A172 (cell line): ENCODE results near the gene MYO16. TPM values are rescaled to one million over a fixed set of nuclear protein-coding genes. Genes with fewer than 3 reads are reported as not detected.

Experiments
- DNase-seq: peaks from one replicate; pipeline ENCODE4 v3.0.0-alpha.2; 2015; ENCODE audit warnings: low spot score
- total RNA-seq: library from RNA; depleted of rRNA; stranded (reverse); fragments of >200 nt; shearing (Covaris generic); gene quantifications from 2 replicates; pipeline ENCODE4 v1.2.3, GENCODE V29; 2014

MYO16 gene
- total RNA-seq, 1 experiment from 2014 or later: not detected

DNA sequence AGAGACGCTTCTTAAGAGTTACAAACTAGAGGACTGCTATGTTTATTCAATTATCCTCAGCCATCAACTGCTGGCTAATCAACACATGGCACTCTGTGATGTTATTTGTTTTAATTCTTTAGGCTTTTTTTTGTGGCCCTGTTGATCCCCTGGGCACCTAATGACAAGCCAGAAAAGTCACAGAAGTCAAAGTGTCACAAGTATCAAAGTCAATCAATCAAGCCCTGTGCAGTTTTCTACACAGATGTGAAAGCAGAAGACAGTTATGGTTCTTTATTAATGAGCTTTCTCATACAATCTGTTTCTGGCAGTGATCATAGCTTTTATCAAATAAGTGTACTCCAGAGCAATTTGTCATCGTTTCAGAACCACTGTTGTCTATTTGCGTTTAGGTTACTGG is 34.3 kb downstream of the MYO16 start:
- no peak for DNase-seq

DNA sequence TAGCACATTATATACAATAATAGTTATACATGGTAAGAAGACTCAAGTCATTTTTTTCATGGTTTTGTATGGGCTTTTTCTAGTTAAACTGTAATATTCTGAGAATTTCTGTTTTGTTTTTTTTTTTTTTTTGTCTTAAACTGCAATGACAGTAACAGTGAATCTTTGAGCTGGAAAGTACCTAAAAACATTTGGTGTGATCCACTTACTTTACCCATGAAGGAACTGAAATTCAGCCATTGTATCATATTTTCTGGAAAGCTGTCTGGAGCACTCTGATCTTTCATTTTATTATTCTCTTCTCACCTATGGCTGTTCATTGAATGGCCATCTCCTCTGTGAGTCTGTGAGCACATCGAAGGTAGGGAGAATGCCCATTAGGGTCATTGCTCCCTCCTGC is 37.8 kb downstream of the MYO16 start:
- DNase-seq: no peak

DNA sequence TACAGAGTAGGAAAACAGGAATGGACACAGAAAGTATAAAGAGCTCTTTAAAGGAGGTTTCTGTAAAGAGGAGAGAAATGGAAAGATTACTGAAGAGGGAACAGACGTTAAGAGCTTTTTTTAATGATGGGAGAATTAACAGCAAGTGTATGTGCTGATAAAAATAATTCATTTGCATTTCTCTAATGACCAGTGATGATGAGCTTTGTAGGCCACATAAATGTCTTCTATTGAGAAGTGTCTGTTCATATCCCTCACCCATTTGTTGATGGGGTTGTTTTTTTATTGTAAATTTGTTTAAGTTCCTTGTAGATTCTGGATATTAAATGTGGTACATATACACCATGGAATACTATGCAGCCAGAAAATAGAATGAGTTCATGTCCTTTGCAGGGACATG is 40.0 kb downstream of the MYO16 start:
- no peak for DNase-seq

DNA sequence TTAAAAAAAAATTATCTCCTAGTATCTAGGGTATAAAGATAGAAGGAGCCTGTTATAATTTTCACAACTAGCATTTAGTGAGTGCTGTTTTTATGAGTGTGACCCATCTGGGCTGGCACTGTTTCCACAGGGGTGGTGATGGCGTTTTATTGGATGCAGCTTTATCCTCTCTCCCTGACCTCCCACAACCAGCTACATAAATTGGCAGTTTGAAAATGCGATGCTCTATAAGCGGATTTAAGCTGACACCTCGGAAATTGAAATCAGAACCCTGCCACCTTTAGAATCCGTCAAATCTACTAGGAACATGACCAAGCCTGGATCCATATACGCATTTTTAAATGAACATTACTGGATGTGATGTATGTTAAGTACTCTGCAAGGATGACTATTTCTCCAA is 44.9 kb downstream of the MYO16 start:
- DNase-seq: no peak

DNA sequence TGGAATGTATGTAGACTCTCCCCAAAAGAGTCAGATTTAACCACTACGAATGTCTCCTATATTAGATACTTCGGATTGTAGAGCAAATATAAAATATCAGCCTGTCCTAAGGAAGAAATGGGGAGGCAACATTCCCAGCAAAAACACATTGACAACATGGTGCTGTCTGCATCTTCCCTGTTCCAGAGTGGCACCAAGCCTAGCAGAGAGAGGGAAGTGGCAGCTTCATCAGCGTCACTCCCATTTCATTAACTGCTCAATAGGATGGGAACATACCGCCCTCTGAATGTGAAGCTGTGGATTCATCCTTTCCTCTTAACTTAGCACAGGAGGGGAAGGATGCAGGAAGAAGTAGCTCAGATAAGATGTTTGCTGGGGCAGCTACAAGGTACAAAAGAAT is 45.4 kb downstream of the MYO16 start:
- DNase-seq: no peak

DNA sequence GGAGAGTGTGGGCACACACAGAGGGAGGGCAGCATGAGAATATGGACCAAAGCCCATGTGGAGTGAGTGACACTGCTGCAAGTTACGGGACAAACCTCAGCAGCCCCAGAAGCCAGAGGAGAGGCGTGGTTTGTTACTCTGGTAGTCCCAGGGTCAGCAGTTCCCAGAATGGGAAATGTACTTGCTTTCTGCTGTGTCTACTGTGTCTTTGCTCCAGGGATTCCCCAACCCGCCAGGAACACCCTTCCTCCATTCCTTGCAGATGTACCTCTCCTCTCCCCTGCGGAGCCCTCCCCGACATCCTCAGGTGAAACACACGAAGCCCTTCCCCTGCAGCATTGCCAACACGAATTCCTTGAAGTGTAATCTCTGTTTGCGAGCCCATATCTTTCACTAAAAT is 47.2 kb downstream of the MYO16 start:
- DNase-seq: no peak

DNA sequence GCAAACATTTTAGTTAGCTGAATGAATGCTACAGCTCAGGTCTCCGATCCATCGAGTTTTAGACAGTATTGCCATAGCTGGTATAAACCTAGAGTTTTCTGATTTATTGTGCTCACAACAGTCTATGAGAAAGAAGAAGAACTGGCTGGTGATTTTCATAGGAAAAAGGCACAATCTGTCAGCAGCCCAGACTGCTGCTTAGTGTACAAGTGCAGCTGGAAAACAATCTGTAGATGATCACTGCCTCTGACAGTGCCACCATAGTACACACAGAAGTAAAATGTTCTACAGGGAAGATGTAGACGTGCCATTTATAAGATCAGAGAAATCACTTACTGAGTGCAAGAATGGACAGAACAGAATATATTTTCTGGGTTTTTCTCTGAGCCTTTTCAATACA is 48.4 kb downstream of the MYO16 start:
- no peak for DNase-seq

DNA sequence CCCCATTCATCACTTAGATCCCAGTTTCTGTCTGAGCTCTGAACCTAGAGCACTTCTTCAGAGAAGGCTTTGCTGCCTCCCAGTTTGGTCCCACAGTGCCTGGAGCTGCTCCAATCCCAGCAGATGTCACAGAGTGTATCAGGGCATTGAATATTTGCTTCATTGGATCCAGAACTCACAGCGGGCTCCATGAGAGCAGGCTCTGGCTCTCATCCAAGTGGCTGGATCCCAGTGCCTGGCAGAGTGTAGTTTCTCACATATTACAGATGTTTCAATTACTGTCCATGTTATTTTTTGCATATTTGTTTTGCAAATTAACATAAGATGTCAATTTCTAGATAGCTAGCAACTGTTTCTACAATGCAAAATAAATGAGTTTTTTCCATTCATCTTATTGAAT is 50.6 kb downstream of the MYO16 start:
- no peak for DNase-seq

DNA sequence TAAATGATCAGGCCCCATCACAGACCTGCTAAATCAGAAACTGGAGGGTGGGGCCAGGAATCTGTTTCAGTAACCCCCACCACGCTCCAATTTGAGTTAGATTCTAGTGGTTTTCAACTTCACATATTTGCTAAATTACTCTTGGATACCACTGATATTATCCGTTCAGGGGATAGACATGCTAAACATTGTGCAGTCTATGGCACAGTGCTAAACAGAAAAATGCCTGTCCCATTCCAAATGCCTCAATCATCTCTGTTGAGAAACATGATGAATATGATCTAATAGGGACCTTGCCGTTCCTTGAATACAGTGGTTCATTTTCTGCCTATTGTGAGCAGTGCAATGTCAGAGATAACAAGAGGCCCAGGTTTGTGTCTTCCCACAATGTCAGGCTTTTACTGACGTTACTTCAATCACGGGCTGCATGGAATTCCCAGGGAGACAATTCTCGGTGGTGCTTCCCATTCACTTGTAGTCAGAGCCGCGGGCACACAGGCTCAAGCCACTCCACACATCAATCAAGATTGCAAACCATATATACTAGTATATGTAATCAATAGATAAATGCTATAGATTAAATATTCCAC is 52.7 kb downstream of the MYO16 start:
- DNase-seq: no peak

DNA sequence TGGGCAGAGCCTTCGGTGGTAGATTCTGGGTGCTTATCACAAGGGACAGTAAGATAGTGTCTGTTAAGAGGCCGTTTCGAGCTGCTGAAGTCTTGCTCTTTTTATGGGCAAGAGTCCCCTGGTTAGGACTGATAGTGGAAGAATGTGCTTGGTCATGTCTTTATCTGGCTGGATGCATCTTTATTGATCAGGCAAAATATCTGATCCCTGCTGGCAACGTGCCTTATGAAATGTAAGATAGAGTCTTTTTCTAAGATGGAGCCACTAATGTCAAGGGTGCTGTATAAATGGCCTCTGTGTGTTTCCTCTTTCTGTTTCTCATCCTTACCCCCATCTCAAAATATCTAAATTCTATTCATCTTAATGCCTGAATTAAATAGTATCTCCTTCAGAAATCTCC is 53.3 kb downstream of the MYO16 start:
- no peak for DNase-seq

DNA sequence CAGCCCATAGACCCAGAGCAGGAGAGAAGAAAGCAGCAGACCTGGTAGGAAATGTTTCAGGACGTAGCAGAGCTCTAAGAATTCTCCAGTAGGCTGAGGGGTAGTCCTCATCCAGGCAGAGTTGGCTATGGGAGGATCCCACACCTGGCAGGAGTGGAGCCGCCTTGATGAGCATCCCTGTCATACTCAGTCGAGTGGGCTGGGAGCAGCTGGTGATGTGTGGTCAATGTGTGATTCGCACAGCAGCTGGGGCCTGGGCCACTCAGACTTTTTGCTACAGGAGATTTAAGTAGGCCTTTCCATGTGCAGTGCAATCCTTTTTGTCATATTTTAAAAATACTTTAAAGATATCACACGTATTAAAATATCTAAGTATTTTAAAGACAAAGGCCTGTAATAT is 56.6 kb downstream of the MYO16 start:
- DNase-seq: no peak

DNA sequence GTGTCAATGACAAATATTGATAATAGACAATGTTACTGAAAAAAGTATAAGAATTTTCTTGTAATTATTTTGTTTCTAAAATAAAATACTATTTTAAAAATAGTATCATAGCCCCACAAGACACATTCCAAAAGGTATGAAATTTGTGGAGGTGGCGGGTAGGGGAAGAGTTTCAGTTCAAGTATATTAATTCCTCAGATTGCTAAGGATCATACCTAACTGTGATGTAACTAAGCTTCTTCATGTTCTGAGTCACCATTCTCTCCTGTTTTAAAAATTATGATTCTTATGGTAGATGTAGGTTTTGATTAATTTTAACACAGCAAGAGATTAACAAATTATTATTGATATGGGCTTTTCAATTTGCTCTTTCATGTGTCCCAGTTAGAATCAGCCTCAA is 61.3 kb downstream of the MYO16 start:
- DNase-seq: no peak

DNA sequence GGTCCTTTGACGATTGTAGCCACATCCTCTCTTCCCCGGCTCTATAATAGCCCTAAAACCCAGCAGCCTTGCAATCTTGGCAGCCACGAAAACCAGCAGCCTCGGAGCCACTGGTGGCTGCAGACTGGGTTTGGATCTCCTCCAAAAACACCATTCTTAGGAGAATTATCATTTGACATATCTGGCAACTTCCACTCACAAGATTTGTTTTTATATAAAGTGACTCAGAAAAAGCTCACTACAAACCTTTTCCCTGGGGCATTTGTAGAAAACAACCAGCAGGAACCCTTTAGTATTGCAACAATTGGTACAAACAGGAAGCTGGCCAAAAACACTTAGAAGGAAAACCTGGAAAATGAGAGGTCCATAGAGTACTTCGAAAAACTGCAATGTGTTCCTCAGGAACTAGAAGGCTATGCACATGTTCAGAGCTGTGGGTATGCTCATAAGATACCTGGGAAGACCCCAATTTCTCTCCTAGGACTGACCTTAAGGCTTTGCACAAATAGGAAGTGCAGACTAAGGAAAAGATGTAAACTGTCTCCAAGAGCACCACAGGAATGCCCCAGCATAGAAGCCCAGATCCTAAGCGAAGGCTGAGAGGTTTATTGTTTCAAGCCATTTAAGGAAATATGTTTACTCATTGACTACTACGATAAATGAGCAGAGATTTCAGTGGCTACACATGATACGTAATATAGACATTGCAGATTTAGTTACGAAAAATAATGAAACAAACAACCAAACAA is 71.2 kb downstream of the MYO16 start:
- DNase-seq: peak; percentile 7

DNA sequence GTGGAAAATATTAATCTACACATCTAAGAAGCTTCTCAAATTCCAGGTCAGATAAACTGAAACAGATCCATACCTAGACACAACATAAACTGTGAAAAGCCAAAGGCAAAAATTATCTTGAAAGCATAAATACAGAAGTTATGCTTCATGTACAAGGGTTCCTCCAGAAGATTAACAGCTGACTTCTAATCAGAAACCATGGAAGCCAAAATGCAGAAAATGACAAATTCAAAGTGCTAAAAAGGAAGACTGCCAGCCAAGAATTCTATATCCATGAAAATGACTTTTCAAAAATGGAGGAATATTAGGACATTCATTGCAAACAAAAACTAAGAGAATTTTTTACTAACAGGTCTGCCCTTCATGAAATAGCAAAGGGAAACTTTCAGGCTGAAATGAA is 72.8 kb downstream of the MYO16 start:
- DNase-seq: no peak

DNA sequence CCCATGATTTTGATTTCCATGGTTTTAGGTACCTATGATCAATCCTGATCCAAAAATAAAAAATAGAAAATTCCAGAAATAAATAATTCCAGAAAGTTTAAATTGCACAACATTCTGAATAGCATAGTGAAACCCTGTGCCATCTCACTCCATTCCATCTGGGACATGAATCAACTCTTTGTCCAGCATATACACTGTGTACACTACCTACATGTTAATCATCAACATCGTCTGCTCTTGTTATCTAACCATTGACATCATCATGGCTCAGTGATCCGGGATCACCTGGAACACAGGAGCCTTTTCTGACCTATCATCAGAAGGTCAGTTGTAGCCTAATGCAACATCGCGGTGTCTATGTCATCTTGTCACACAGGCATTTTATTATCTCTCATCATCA is 75.6 kb downstream of the MYO16 start:
- DNase-seq: no peak

DNA sequence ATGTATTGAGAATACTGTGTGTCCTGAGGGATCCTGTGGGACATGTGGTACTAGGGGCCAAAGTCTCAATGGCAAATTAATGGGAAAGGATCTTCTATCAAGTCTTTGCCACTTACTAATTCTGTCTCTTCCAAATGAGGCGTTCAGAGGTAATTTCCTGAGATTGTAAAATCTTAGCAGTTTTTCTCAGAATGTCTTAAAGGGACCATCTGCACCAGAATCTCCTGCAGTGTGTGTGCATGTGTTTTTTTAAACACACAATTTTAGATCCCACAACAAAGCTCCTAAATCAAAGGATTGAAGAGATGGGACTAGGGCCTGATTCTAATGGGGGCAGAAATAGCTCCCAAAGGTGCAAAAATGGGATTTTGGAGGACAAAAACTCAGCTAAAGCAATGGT is 78.2 kb downstream of the MYO16 start:
- no peak for DNase-seq

DNA sequence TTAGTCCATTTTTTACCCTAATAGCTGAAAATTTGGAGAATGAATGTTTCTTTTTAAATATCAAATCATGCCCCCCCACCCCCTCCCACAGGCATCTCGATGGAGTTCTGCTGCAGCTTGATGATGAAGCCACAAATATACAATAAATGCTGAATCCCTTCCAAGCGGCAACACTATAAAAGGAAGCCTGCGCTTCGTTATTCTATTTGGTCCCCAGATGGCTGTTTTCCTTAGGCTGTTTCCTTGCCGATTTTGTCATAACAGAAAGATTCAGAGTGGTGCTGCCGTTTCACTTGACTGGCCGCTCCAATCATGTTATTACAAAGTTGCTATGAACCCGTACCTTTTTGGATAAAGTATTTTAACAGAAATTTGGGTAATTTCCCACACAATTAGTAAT is 79.5 kb downstream of the MYO16 start:
- DNase-seq: no peak

DNA sequence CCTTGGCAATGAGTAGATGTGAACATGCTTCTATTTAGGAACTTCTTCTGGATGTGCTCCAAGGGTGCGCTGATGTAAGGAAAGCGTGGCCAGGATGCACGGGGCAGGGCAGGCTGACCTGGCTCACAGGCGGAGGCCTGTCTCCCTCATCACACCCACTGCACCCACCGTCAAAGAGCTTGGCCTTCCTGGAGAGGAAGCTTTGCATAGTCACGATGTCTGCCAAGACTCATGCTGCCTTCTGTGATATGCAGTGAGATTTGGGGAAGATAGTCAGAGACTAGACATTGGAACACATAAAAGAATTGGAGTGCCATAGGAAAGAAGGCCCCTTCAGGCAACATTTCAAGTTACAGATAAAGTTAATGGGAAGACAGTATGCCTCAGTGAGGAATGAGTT is 82.0 kb downstream of the MYO16 start:
- DNase-seq: no peak

DNA sequence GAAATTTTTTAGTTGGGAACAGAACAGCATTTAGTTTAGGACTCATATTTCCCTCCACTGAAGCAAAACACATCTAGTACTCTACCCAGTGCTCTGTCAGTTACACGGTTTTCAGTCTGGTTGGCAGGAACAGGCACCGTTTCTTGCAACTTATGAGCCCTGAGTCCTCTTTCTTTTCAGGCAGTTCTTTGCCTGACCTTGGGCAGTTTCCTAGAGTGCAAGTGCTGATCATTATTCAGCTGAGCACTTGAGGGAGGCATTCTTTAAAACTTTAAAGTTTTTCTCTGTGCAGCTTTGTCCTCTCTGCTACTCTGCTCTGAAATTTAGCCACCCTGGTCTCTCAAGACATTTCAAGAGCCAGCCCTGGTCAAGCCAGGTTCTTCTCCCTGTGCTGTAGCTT is 96.1 kb downstream of the MYO16 start:
- DNase-seq: no peak

DNA sequence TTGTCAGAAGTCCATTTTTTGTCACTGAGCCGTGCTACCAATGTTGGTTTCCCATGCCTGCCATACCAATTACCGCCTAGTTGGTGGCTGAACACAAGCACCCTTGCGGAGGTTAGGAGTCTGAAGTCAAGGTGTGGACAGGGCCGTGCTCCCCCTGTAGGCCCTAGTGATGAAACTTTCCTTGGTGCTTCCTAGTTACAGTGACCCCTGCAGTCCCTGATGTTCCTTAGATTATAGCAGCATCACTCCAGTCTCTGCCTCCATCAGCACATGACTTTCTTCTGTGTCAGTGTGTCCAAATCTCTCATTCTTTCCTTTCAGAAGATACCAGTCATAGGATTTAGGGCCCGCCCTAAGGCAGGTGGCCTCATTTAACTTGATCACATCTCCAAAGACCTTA is 99.0 kb downstream of the MYO16 start:
- peak; percentile 12 for DNase-seq

DNA sequence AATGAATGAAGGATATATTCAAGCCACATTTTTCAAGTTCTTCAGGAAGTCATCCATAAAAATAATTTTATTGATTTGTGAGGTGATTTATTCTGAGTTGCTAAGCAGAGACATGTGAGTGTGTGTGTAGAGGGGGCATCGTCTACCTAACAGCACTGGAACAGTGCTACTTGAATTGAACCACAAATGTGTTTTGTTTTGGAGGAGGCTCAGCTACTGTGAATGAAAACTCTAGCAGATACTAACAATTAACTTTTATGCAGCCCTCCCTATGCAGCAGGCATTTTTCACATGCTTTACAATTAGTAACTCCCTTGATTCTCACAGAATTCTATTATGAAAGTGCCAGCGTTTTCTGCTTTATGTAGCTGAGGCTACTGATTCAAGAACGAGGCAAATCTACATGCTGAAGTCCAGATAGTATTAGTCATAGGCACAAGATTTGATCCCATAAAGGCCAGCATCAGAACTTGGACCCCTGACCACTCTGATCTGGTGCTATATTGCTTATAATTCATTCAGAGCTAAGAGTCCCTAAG is 103.7 kb downstream of the MYO16 start:
- DNase-seq: no peak

DNA sequence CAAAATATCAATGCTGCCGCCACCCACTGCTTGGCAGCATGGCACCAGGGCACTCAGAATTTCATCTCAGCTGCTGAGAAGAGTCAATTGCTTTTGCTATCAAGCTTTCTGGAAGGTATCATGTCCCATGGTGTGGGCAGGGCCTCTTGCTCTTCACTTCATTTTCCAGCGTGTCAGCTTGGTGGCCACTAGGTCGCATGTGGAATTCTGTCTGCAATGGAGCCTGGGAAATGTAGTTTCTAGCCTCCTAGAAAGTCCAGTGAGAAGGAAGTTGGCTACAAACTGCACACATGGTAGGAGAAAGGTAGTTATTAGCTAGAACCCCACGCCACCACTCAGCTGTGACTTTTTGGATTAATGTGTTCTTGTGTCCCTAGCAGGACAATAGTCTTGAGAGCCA is 105.3 kb downstream of the MYO16 start:
- peak; percentile 3 for DNase-seq

DNA sequence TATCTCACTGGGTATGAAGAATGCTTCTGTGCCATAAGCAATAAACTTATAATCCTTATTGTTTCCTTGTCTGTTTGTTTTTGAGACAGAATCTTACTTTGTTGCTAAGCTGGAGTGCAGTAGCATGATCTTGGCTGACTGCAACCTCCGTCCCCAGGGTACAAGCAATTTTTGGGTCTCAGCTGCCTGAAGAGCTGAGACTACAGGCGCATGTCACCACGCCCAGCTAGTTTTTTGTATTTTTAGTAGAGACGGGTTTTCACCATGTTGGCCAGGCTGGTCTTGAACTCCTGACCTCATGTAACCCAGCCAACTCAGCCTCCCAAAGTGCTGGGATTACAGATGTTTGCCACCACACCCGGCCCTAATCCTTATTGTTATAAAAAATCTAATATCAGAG is 112.5 kb downstream of the MYO16 start:
- DNase-seq: no peak
